NCI-H1092 treated with DMSO at 0.1 percent for 48 hours (cell line): ENCODE results near the gene INA.
A peak's percentile ranks its signal among the peaks of the same experiment; 100 is the strongest.

Experiments
- DNase-seq: peaks from one replicate; lab custom pipeline; 2025; lab: John Stamatoyannopoulos, UW

Gene INA

DNA sequence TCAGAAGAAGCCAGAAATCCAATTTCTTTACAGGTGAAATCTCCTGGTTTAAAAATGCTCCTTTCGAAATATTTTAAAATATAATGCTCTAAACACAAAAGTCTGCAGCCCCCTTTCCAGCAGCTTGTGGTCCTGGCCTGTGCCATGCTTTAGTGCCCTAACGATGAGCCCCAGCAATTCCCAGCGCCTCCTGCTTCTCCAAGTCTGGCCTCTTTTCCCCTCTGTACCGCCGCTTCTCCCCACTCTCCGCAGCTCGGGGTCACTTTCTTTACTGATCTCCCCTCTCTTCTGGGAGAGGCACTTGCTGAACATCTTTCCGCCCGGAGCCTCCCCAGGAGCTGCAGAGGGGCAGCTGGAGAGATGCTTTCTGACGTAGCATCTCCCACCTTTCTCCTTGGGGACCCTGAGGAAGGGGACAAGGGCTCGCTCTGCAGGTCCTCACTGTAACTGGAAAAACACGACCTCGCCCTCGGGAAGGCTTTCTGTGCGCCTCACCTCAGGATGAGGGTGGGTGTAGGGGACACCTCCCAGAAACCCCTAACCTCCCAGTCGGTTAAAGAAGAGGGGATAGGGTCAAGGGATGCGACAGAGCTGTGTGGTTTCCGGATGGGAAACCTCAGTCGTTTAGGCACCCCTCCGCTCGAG is 565 bp upstream of the INA start:
- DNase-seq = no peak

DNA sequence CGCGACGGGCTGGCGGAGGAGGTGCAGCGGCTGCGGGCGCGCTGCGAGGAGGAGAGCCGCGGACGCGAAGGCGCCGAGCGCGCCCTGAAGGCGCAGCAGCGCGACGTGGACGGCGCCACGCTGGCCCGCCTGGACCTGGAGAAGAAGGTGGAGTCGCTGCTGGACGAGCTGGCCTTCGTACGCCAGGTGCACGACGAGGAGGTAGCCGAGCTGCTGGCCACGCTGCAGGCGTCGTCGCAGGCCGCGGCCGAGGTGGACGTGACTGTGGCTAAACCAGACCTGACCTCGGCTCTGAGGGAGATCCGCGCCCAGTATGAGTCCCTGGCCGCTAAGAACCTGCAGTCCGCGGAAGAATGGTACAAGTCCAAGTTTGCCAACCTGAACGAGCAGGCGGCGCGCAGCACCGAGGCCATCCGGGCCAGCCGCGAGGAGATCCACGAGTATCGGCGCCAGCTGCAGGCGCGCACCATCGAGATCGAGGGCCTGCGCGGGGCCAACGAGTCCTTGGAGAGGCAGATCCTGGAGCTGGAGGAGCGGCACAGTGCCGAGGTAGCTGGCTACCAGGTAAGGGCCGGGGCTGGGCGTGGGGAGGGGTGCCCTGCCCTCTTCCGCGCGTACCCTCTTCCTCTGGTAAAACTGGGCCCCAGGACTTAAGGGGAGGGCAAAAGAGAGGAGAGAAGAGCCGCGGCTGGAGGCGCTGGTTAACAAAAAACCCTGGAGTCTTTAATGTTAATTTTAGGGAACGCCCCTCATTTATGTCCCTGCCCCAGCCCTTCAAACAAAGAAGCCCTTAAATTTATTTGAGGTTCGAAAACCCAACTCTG is 987 bp downstream of the INA start:
- DNase-seq = peak; percentile 46

DNA sequence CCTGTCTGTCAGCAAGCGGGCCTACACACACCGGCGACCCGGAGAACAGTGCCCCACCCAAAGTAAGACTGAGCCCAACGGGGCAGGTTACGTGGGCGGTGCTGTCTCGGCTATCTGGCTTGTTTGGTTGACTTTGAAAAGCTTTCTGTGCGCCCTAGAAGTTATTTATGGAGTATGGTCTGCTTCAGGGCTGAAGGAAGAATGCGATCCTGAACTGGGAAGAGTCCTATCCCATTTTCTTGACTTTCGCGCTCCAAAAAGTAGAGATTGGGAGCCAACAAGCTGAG is 1.5 kb downstream of the INA start:
- no peak for DNase-seq

DNA sequence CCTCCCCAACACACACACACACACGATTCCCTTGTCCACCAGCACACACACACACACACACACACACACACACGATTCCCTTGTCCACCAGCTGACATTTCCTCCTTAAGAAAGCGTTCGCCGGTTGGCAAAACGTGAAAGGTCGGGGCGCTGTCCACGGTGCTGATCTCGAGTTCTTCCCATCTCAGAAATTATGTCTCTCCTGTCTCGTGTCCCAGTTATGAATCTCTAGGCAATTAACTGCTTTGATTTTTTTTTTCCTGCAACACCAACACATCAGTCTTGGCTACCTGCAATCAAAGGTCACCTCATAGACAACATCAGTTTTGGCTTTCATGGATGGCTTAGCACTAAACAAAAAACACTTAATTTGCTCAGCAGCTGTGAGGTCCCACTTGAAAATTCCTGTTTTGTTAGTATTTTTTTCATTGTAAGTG is 1.9 kb downstream of the INA start:
- DNase-seq = no peak

DNA sequence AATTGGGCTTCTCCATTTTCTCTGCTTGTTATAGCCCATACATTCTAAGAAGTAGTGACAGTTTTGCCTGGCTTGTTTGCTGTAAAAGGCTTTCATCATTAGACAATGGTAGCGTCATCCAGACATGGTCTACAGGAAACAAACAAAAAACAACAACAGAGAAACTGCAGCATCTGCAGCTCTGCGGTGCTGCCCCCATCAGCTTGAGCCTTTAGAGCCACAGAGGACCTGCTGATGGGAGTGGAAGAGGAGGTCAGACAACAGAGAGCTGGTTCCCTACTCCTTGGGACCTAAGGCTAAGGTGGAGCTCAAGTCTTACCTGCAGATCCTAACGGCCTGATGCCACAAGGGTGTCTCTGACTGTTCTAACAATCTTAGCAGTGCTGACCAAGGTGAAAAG is 3.1 kb downstream of the INA start:
- peak; percentile 6 for DNase-seq

DNA sequence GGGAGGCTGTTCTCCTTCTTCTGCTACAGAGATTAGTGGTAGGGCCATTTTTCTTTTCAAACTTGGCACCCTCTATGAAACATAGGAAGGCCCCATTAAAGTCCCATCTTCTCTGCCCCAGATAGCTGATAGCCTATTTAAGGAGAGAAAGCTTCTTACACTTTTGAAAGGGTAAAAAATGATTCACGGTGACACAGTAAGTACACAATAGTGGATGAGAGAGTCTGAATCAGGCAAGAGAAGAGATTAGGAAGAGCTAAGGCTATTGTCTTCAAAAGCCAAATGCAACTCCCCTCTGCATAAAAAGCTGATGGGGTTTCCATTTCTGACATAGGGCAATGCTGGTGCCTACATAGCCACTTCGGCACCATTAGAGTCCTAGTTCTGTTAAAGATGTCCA is 3.6 kb downstream of the INA start:
- no peak for DNase-seq

DNA sequence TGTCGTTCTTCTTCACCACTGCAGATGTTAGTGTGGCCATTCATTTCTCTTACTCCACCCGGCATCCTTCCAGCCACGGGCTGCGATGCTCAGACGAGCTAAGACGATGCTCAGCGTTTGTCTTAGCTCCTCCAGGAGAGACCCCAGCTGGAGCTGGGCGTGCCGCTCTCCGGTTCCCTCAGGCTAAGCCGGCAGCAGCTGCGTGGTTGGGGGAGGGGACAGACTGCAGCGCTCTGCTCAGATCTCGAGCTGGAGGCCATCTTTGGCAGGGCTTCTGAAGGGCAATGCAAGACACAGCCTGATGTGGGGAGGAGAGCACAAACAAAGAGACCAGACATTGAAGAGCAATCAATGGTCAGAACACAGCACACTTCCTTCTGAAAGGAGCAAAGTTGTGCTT is 4.8 kb downstream of the INA start:
- DNase-seq = peak; percentile 80

DNA sequence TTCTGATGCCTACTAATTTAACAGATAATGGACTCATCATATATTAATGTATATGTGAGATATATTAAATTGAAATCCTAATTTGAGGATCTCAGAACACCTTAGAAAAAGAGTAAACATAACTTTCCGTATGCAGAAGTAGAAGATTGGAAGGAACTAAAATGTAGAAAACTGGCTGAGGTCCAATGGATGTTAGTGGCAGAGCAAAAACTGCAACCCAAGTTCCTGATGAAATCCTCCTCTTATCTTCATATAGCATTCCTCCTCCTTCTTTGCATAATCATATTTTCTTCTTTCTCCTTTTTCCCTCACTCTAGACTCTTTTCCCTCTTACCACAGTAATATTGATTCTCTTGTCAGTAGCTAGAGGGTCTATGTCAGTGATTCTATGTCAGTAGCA is 6.0 kb downstream of the INA start:
- no peak for DNase-seq

DNA sequence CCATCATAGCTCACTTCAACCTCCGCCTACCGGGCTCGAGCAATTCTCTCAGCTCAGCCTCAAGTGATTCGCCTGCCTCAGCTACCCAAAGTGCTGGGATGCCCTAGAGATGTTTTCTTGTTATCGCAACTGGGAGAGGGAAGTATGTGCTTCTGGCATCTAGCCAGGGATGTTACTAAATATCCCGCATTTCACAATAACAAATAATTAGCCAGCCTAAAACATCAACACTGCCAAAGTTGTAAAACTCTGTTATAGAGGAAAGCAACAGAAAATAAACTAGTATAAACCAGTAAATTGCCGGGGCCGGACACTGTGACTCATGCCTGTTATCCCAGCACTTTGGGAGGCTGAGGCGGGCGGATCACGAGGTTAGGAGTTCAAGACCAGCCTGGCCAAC is 7.2 kb downstream of the INA start:
- DNase-seq = no peak

DNA sequence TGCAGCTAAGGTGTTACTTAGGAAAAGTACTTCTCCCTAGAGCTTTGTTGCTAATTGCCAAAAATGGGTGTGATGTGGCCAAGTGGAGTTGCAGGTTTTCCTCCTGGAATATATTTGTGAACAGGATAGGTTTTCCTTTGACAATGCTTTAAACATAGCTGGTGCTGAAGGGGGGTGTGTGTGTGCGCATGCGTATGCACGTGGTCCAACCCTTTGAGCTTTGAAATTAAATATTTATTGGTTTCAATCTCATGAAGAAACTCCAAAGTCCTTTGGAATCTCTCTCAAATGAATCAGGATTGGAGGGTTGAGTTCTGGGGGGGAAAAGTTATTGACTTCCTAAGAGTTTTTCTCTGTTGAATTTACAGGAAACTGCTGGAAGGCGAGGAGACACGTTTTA is 11.1 kb downstream of the INA start:
- no peak for DNase-seq

DNA sequence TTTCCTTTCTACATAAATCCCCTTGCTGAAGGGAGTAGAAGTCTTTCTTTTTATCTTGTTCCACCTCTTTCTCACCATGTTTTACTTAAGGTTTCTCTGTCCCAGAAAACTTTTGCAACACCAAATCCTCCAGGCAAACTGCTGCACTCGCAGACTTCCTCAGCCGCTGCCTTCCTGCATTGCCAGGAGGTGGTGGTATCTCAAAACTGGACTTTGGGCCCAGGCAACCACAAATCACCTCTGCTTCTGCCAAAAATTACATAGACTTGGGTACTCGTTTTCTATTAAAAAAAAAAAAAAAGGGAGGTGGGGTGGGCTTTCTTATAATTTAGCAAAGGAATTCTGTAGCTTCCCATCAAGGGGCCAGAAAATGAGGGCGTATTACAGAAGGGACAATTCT is 14.7 kb downstream of the INA start:
- DNase-seq = no peak

DNA sequence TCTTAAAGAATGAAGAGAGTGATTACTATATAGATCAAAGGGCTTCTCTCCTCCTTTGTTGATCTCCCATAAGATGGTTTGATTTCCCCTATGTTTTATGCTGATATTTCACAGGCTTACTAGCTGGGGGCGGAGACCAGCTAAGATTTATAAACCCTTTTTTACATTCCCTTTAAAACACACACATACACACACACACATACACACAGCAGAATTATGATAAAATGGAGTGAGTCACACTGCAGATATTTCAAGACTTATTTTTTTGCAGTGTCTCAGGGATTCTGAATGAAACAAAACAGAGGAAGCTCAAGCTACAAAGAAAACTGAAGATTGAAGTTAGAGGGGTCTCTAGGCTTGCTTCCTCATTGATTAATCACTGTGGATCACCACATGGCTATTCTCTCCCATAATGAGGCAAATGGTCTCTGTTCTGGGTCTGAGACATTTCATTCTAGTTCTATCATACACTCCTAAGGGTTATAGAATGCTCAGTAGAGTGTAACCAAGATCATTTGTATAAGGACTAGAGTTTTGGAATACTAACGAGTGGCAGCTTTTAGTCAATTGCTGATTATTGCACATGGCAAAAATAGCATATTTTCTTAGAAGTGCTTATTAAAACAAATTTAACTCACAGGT is 18.6 kb downstream of the INA start:
- no peak for DNase-seq

DNA sequence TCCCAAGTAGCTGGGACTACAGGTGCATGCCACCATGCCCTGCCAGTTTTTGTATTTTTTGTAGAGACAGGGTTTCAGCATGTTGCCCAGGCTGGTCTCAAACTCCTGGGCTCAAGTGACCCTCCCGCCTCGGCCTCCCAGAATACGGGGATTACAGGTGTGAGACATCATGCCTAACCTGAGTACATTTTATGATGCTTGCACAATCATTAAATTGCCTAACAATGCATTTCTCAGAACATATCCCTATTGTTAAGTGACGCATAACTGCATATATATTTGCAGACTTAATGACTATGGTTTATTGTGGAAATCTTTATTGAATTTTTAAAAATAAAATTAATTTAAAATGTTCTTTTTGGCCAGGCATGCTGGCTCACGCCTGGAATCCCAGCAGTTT is 30.7 kb downstream of the INA start:
- DNase-seq = no peak

DNA sequence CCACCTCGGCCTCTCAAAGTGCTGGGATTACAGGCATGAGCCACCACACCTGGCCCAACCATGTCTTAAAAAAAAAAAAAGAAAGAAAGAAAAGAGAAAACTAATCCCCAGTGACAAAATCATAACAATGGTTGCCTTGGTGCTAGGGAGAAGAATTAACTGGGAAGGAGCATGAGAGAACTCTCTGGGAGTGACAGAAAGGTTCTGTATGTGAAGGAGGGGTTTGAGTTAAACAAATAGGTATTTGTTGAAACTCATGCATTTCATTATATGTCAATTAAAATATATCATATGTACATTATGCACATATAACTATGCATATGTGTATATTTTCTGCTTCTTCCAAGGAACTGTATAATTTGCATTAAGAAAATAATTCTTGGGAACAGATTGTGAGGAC is 33.3 kb downstream of the INA start:
- DNase-seq = no peak

DNA sequence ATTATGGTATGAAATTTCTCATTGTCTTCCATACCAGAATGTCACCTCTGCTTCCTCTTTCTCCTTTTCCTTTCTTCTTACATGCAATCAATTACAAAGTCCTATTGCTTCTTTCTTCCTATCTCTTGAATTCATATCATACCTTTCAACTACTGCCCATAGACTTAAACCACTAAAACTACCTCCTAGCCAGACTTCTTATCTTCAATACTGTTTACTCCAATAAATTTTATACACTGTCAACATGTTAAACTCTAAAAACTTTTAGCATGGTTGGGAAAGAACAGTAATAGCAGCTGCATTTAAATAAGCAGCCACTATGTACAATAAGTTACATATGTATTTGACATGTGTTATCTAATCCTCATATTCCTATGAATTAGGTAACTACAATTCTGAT is 39.1 kb downstream of the INA start:
- no peak for DNase-seq

DNA sequence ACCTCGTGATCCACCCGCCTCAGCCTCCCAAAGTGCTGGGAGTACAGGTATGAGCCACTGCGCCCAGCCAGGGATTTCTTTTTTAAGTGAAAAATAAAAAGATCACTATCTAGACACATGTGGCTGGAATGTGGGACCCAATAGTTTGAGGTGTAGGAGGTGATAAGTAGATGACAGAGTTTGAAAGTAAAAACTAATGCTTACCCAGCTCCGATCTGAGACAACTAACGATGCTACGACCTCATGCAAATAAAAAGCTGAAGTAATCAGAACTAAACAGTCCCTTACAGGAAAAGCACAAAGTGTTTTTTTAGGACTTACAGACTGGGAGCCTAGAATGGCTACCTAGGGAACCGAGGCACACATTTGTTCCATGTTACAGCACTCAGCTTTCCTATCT is 51.0 kb downstream of the INA start:
- no peak for DNase-seq

DNA sequence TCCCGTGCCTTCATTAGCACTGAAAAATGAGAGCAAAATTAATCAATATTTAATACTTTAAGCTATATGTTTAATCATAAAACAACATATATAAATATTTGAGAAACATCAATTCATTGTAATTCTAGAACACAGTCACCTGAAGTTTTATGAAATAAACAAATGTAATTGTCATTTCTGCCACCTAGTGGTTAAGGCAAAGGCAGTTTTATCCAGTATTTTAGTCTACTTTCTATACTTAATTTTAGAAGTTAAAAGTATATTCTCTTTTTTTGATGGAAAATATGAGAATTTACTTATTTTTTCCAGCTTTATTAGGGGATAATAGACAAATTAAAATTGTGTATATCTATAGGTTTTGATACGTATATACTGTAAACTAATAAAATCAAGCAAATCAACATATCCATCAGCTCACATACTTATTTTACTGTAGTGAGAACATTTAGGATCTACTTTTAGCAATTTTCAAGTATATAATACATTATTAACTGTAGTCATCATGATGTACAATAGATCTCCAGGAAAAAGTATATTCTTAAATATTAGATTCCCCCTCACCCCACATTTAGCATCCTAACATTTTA is 57.1 kb downstream of the INA start:
- peak; percentile 15 for DNase-seq

DNA sequence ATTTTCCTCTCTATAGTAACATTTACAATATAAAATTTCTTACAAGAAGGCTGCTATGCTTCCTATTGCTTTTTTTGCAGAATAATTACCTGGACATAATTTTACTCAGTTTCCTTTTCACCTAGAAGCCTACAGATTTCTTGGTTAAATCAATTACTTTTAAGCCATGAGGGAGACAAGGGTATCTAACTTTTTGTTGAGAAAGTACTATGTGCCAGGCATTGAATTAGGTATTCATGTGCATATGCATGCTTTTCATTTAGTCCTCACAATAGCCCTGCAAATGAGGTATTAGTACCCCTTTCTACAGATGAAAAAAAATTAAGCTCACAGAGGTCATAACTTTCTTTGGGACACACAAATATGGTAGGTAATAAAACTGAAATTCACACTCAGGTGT is 57.6 kb downstream of the INA start:
- no peak for DNase-seq

DNA sequence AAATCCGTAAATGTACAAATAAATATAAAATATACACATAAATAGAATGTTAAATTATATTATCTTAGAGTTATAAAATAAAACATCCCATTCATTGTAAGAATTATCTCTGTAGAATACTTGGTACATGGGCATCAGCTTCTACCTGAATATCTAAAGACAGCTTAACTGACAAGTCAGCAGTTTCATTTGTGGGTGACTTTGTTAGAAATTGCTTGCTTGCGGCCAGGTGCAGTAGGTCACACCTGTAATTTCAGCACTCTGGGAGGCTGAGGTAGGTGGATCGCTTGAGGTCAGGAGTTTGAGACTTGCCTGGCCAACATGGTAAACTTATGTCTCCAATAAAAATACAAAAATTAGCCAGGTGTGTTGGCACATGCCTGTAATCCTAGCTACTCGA is 59.4 kb downstream of the INA start:
- DNase-seq = no peak
